Measurements from ENCODE around the gene SENP8. TPM values are rescaled to one million over a fixed set of nuclear protein-coding genes. Genes with fewer than 3 reads are reported as not detected.

SENP8 gene
- total RNA-seq, 4 donors from 2014 or later, result 1.5 to 2.8 (median 1.8) TPM

GRCh38 chr15:72161361-72162132 is 43.3 kb downstream of the SENP8 start:
- no peak overlapping the region for H3K27ac ChIP-seq

GRCh38 chr15:72162569-72162968 is 44.4 kb downstream of the SENP8 start:
- Histone ChIP-seq H3K27ac (no peak overlapping the region), H3K4me3 (no peak overlapping the region), H3K9me3 (no peaks in the 10 kb centered on the region), H3K27me3 (no peaks in the 10 kb centered on the region), H3K4me1 (no peaks in the 10 kb centered on the region), H3K36me3 (no peaks in the 10 kb centered on the region)
- intact Hi-C loops (cut with DNase I), result no loop called here
- TF ChIP-seq CTCF (IDR thresholded peaks at IDR 0.05) (no peak), POLR2A (IDR thresholded peaks at IDR 0.05) (no peak)
- WGBS, 2 donors, result 79 to 90% methylated on average over 2 of the region's 5 CpGs
- no peak for DNase-seq

More at GRCh38 chr15:72161361-72162132, 43.3 kb downstream of the SENP8 start:
- Histone ChIP-seq H3K4me3 (no peak overlapping the region), H3K27me3 (no peaks in the 10 kb centered on the region), H3K4me1 (no peaks in the 10 kb centered on the region), H3K36me3 (no peaks in the 10 kb centered on the region), H3K9me3 (no peaks in the 10 kb centered on the region)
- TF ChIP-seq POLR2A (IDR thresholded peaks at IDR 0.05), result no peak
- no peak for TF ChIP-seq CTCF (IDR thresholded peaks at IDR 0.05)
- DNase-seq, result no peak
- intact Hi-C loops (cut with DNase I), result no loop called here
- 79 to 92% methylated on average over 6 of the region's 7 CpGs for WGBS, 2 donors

- Histone ChIP-seq H3K36me3 (no peaks in the 10 kb centered on the region), H3K27me3 (no peaks in the 10 kb centered on the region), H3K27ac (no peak overlapping the region), H3K4me1 (no peaks in the 10 kb centered on the region), H3K9me3 (no peaks in the 10 kb centered on the region), H3K4me3 (no peak overlapping the region)
- no peak for DNase-seq
- TF ChIP-seq CTCF (IDR thresholded peaks at IDR 0.05) (no peak), POLR2A (IDR thresholded peaks at IDR 0.05) (no peak)
- WGBS, 2 donors, result 78 to 80% methylated on average over 2 to 3 of the region's 4 CpGs
- intact Hi-C loops (cut with DNase I), result no loop called here
These were observed 45.5 kb downstream of the SENP8 start for GRCh38 chr15:72163719-72164118.

GRCh38 chr15:72166716-72167417 is 48.7 kb downstream of the SENP8 start:
- no peaks in the 10 kb centered on the region for H3K36me3 ChIP-seq
- H3K27me3 ChIP-seq, result no peaks in the 10 kb centered on the region
- intact Hi-C loops (cut with DNase I), result no loop called here
- WGBS, 2 donors, result 92 to 100% methylated on average over 2 to 4 of the region's 5 CpGs
- H3K9me3 ChIP-seq, result no peaks in the 10 kb centered on the region
- no peak overlapping the region for H3K4me3 ChIP-seq
- no peak for DNase-seq
- TF ChIP-seq POLR2A (IDR thresholded peaks at IDR 0.05) (no peak), CTCF (IDR thresholded peaks at IDR 0.05) (no peak)
- no peak overlapping the region for H3K27ac ChIP-seq
- H3K4me1 ChIP-seq, result no peaks in the 10 kb centered on the region

- no peak overlapping the region for H3K4me3 ChIP-seq
These were observed 49.2 kb downstream of the SENP8 start for GRCh38 chr15:72167445-72167844.

More at GRCh38 chr15:72167445-72167844, 49.2 kb downstream of the SENP8 start:
- DNase-seq, result no peak
- no peaks in the 10 kb centered on the region for H3K4me1 ChIP-seq
- no peak overlapping the region for H3K27ac ChIP-seq
- no peaks in the 10 kb centered on the region for H3K9me3 ChIP-seq
- intact Hi-C loops (cut with DNase I), result no loop called here
- TF ChIP-seq POLR2A (IDR thresholded peaks at IDR 0.05) (no peak), CTCF (IDR thresholded peaks at IDR 0.05) (no peak)
- WGBS, 2 donors, result 65 to 80% methylated on average over 1 to 2 of the region's 6 CpGs
- no peaks in the 10 kb centered on the region for H3K27me3 ChIP-seq
- no peaks in the 10 kb centered on the region for H3K36me3 ChIP-seq
